Head of caudate nucleus (tissue), 42 donors: ENCODE results near the gene PRPF18.
"Not testable (repeated sequence)": the region's sequence is repeated elsewhere in the genome, so short reads cannot be mapped to it uniquely, and the experiment has no call there.

ENCODE experiments used
- DNase-seq, 42 donors: peaks; one replicate each; pipeline versions ENCODE4 v3.0.0 to v3.0.0-alpha.2; 2020 to 2021; ENCODE audit warnings: mixed read lengths in 7 of 42
- intact Hi-C: fragments of 100-400 bp; cut with DNase I; formaldehyde crosslinking; loops from one replicate; pipeline ENCODE4 v1.15.0; 2022

Gene PRPF18

DNA sequence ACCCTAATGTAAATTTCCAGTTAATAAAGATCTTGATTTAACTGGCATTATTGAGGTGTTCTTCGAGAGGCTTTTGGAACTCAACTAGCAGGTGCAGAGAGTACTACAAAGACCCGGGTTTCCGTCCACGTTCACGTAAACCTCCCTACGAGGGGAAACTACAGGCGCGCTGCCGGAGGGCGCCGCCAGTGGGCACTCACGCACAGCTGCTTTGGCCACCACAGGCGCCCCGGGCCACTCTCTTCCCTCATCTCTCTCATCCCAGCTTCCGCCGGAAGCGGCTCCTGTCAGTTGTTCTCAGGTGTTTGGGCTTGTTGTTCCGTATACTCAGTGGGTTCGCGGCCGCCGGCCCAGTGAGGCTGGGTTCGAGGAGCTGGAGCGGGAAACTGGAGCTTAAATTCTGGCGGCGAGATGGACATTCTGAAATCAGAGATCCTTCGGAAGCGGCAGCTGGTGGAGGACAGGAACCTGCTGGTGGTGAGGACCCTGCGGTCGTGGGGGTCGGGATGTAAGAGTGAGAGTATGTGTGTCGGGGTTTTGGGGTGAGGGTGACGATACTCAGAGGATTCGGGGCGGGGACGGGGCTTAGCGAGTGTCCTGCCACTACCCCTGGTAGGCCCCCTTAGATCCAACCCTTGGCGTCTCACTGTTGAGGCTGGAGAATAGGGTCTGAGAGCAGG is at the start of gene PRPF18:
Gene PRPF18, plus strand, starts transcription at position 290 of the 680 bp plus-strand sequence. Its CDS starts 122 bp downstream, at position 412.
- DNase-seq = peak; percentile 86 to 98 (median 96)
- intact Hi-C loops = no loop called here

GRCh38 chr10:13537985-13538384 is 48.8 kb upstream of the PRPF18 start:
- intact Hi-C loops, DNase-seq: not testable (repeated sequence)

DNA sequence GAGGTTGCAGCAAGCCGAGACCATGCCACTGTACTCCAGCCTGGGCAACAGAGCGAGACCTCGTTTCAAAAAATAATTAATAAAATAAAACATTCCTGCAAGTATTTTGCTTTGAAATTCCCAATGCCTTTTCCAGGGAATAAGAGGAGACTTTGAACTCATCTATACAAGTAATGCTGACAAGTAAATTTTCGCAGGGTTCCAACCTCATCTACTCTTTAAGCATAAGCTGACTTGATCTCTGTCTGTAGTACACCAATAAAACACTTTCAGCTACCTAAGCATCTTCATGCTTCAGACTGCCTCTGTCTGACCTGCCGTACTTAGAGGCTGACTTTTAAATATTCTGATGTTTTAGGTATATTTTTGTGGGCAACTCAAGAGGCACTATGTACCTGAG is 44.2 kb upstream of the PRPF18 start:
- intact Hi-C loops = no loop called here
- no peak for DNase-seq

GRCh38 chr10:13550802-13551201 is 36.0 kb upstream of the PRPF18 start:
- intact Hi-C loops = no loop called here
- DNase-seq = no peak

- intact Hi-C loops = no loop called here
- DNase-seq = no peak
These were observed 30.8 kb upstream of the PRPF18 start for GRCh38 chr10:13555884-13556510.

DNA sequence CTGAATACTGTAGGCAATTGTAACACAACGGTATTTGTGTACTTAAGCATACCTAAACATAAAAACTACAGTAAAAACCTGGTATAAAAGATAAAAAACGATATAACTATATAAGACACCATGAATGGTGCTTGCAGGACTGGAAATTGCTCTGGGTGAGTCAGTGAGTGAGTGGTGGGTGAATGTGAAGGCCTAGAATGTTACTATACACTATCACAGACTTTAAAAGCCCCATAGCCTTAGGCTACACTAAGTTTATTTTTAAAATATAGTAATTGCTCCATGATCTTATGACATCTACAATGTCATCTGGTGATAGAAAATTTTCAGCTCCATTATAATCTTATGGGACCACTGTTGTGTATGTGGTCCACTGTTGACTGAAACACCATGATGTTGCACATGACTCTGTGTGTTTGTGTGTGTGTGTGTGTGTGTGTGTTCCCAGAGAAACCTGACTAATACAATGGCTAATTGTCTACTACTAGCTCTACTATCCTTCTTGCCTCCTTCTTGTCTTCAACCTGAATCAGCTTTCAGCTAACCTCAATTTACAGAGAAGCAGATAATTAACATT is 27.6 kb upstream of the PRPF18 start:
- no peak for DNase-seq
- intact Hi-C loops = no loop called here

- no peak for DNase-seq
These were observed 26.2 kb upstream of the PRPF18 start for GRCh38 chr10:13560597-13560996.

DNA sequence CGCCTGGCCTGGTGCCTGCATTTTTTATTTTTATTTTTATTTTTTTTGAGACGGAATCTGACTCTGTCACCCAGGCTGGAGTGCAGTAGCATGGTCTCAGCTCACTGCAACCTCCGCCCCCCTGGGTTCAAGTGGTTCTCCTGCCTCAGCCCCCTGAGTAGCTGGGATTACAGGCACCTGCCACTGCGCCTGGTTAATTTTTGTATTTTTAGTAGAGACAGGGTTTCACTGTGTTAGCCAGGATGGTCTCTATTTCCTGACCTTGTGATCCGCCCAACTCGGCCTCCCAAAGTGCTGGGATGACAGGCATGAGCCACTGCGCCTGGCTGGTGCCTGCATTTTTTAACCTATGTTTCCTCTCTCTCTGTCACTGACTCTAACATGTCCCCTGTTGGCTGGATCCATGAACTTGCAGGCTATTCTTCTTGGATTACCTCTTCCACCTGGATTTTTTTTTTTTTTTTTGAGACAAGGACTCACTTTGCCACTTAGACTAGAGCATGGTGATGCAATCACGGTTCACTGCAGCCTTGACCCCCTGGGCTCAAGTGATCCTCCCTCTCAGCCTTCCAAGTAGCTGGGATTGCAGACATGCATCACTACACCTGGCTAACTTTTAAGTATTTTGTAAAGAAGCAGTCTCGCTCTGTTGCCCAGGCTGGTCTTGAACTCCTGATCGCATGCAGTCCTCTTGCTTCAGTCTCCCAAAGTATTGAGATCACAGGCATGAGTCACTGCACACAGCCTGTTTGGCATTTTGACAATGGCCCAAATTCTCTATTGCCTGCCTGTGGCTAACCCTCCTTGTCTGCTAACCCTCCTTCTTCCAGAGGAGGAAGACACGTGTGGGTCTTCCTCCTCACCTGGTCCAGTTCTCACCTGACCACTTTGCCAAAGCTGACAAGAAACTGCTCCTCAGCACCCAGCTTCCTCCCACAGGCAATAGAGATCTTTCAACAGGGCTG is 23.0 kb upstream of the PRPF18 start:
- DNase-seq = no peak
- intact Hi-C loops = no loop called here

More at GRCh38 chr10:13560597-13560996, 26.2 kb upstream of the PRPF18 start:
- intact Hi-C loops = no loop called here

DNA sequence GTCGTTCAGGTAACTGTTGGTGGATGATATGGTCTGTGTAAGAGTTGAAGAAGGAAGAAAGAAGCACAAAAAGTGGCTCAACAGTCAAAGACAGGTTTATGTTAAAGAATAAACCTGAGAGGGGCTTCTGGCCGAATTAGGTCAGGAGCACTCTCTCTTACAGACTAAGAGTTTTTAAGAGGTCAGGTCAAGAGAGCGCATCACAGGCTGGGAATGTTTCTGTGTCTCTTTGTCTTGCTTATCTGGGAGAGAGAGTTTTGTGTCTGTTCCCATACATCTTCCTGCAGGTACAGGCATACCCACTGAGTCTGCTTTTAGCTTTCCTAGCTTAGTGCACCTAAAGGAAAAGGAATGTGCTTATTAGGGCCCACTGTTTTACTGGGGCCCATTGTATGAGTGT is 22.2 kb upstream of the PRPF18 start:
- DNase-seq = no peak
- intact Hi-C loops = no loop called here

- intact Hi-C loops = no loop called here
- DNase-seq = no peak
These were observed 19.7 kb upstream of the PRPF18 start for GRCh38 chr10:13567030-13567429.

- intact Hi-C loops = no loop called here
- no peak for DNase-seq
These were observed 15.2 kb upstream of the PRPF18 start for GRCh38 chr10:13571541-13571940.

DNA sequence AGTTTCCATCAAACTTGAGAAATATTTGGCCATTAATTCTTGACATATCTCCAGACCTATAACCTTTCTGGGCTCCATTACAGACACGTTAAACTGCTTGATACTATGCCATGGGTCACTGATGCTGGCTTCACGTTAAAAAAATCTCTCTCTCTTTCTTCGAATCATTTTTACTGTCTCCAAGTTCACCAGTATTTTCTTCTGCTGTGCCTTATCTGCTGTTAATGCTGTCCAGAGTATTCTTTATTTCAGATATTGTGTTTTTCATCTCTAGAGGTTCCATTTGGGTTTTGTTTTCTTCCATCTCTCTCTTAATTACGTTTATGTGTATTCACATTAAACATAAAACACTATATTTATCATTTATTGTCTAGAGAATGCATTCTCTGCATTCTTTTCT is 12.8 kb upstream of the PRPF18 start:
- intact Hi-C loops = no loop called here
- DNase-seq = no peak

- DNase-seq = no peak
- intact Hi-C loops = no loop called here
These were observed 1.5 kb upstream of the PRPF18 start for GRCh38 chr10:13585195-13585751.

- DNase-seq = no peak
- intact Hi-C loops = no loop called here
These were observed 822 bp upstream of the PRPF18 start for GRCh38 chr10:13585943-13586342.

GRCh38 chr10:13587391-13587790 is 626 bp downstream of the PRPF18 start:
- intact Hi-C loops = no loop called here
- peak in 10 of 42 donors; percentile 4 to 26 (median 14) for DNase-seq

DNA sequence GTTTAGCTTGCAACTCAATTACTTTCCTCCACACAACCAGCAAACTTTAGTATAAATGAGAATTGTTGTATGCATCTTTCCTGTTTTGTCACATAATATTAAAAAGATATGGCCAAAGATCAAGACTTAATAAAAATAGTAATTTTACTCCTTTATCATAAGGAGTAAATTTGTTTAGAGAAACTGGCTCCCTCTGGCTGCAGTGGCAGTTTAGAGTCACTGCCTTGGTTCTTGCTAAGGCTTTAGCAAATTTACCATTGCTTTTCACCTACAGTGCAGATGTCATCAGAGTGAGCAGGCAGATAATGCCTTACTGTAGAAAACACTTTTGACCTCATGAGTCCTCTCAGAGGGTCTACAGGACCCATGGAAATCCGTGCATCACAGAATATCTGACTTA is 2.6 kb downstream of the PRPF18 start:
- intact Hi-C loops = no loop called here
- no peak for DNase-seq

GRCh38 chr10:13590886-13591285 is 4.1 kb downstream of the PRPF18 start:
- intact Hi-C loops = no loop called here

GRCh38 chr10:13592306-13592705 is 5.5 kb downstream of the PRPF18 start:
- no peak for DNase-seq
- intact Hi-C loops = no loop called here

More at GRCh38 chr10:13590886-13591285, 4.1 kb downstream of the PRPF18 start:
- DNase-seq = no peak

GRCh38 chr10:13593535-13593934 is 6.8 kb downstream of the PRPF18 start:
- DNase-seq = no peak
- intact Hi-C loops = no loop called here
